CD4-positive, alpha-beta T cell treated with Interleukin-17A for 4 hours (primary cell): ENCODE measurements around the gene GFRA1.
"Not testable (repeated sequence)": the region's sequence is repeated elsewhere in the genome, so short reads cannot be mapped to it uniquely, and the experiment has no call there.

ENCODE experiments used
- DNase-seq: peaks from one replicate; pipeline ENCODE4 v3.0.0-alpha.2; 2020; ENCODE audit warnings: mixed read lengths

Gene GFRA1

DNA sequence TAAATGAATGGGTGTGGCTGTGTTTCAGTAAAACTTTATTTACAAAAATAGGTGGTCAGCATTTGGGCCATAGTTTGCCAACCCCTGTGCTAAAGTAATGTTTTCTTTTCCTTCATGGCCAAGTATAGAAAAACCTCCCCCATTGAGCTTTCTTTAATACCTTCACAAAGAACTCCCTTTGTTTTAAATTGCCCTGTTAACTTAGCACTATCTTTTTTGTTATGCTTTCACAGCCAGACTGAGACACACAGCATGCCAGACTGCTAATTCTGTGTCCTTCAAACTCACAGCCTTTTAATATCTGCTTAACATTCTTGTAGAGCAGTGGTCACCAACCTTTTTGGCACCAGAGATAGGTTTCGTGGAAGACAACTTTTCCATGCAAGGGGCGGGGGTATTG lies 78.0 kb downstream of the GFRA1 start:
- no peak for DNase-seq

DNA sequence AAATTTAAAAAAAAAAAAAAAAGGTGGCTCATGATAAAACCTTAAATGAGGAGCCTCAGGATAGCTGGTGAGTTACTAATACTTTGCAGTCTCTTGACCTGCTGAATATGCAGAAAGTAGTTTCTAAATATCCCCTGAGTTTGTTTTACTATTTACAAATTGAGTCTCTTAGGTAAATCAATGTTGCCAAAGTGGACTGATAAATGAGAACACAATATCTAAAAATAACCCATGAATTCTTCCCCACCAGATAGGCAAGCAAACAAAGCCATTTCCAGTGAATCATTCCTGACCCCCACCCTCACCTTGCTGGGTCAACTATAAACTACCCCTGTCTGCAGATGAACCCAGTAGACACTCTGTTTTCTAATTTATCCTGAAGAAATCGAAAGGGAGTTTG lies 78.9 kb downstream of the GFRA1 start:
- DNase-seq: no peak

DNA sequence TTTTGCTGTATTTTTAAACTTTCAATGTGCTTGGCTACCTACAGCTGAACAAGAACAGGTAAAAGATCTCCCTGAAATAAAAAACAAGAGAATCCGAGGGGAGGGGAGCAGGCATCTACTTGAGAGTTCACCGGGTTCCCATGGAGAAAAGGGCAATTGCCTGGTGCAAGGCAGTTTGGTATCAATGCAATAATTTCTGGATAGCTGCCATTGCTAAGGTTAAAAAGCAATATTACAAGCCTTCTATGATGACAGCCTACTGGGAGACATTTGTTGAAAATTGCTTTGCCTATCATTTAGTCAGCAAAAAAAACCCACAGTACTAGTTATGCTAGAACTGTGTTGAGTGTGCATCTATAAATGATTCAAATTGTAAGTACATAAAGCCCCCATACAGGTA lies 82.1 kb downstream of the GFRA1 start:
- DNase-seq: no peak

DNA sequence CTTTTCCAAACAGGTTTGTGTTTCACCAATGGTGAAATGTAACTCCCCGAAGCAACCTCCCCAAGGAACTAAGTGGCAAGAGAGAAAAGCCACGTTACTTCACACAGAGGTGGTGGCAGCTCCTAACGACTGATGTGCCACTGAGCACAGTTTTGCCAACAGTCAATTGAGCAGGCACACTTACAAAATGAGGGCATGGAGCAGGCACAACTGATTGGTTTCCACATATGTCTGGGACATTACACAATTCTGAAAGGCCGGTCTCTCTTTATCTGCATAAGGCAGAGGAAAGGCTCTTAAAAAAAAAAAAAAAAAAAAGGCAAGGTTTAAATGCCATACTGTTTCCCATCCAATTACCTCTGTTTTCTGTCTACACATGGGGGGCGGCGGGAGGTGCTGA lies 86.7 kb downstream of the GFRA1 start:
- DNase-seq: no peak

GRCh38 chr10:116185199-116185867 lies 87.7 kb downstream of the GFRA1 start:
- DNase-seq: no peak

GRCh38 chr10:116184512-116184794 lies 88.6 kb downstream of the GFRA1 start:
- DNase-seq: no peak

DNA sequence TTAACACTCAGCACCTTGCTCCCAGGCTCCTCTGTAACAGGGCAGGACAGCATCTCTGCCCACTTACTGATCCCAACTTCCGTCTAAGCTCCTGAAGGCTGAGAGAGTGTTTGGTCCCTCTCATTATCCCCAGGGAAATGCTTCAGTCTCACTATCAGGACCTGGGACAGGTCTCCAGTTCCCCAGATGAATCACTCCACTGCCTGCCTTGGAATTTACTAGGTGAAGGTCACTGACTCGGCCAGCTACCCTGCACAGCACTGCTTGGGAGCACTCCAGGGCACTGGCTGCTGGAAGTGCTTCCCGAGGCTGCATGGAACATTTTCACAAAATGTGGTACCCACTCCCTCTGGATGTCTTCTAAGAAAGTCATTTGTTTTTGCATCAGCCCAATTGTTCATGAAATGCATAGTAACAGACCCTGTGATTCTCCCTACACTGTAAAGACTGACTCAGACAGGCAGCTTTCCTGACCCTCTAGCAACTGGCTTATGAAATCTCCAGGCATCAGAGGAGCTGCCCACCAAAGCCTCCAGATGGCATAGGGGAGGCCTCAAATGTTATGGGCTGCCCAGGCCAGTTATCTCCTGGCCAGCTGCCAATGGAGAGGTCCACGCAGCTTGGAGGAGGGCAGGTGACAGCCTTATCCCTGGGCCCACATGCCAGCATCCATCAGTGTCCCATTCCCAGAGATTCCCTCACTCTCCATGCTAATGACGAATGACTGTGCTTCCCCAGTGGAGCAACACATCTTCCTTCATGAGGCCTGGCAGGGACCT lies 89.1 kb downstream of the GFRA1 start:
- DNase-seq: no peak

- no peak for DNase-seq
Observed at GRCh38 chr10:116182426-116182825, 90.6 kb downstream of the GFRA1 start.

- DNase-seq: no peak
Observed at GRCh38 chr10:116178086-116178605, 94.9 kb downstream of the GFRA1 start.

DNA sequence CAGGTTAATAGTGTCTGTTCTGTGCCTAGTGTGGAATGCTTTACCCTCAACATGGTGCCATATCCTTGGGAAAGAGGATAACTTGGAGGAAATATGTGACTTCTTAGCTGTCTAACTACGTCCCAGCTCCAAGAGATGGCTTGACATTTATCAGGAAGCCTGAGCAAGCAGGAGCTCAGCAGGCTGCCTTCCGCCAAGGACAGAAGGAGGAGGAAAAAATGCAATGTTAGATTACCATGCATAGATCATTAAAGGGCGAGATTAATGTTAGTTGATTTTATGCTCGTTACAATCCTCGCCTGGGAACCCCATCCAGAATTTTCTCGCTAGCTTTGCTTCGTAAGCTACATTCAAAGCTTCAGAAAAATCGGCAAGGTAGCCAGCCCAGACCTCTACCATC lies 97.8 kb downstream of the GFRA1 start:
- DNase-seq: no peak

- no peak for DNase-seq
Observed at GRCh38 chr10:116171505-116171904, 101.5 kb downstream of the GFRA1 start.

GRCh38 chr10:116170815-116171250 lies 102.2 kb downstream of the GFRA1 start:
- DNase-seq: no peak

DNA sequence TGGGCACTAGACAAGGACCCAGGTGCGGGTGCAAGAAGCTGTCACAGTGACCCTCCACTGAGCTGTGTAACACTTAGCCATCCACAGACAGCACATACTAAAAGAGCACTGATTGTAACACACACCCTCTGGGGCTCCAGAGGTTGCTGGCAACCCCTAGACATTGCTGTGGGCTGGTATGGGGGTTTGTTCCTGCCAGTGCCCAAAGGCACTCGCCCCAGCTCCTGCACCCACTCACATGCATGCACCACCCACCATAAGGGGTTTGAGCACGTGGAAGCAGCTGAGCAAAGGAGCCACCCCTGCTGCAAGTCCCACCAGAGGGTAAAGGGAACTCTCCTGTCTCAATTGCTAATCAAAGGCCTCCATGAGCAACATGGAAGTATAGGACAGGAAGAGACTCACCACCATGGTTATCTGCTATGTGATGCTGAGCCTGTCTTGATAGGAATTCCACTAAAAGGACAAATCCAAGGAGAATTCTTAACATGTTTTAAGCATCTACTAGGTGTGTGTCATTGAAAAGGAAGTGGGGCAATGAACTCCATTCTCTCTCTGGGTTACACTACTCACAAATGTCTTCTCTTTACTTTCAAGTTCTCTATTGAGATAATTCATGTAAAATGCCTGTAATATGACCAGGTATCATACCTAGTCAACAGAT lies 103.1 kb downstream of the GFRA1 start:
- no peak for DNase-seq

- no peak for DNase-seq
Observed at GRCh38 chr10:116168745-116169144, 104.3 kb downstream of the GFRA1 start.

- no peak for DNase-seq
Observed at GRCh38 chr10:116168329-116168728, 104.7 kb downstream of the GFRA1 start.

DNA sequence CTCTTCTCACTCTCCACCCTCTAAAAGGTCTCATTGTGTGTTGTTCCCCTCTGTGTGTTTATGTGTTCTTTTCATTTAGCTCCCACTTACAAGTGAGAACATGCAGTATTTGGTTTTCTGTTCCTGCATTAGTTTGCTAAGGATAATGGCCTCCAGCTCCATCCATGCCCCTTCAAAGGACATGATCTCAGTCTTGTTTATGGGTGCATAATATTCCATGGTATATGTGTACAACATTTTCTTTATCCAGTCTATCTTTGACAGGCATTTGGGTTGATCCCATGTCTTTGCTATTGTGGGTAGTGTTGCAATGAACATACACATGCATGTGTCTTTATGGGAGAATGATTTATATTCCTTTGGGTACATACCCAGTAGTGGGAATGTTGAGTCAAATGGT lies 107.1 kb downstream of the GFRA1 start:
- not testable (repeated sequence) for DNase-seq

- no peak for DNase-seq
Observed at GRCh38 chr10:116164291-116164690, 108.7 kb downstream of the GFRA1 start.

DNA sequence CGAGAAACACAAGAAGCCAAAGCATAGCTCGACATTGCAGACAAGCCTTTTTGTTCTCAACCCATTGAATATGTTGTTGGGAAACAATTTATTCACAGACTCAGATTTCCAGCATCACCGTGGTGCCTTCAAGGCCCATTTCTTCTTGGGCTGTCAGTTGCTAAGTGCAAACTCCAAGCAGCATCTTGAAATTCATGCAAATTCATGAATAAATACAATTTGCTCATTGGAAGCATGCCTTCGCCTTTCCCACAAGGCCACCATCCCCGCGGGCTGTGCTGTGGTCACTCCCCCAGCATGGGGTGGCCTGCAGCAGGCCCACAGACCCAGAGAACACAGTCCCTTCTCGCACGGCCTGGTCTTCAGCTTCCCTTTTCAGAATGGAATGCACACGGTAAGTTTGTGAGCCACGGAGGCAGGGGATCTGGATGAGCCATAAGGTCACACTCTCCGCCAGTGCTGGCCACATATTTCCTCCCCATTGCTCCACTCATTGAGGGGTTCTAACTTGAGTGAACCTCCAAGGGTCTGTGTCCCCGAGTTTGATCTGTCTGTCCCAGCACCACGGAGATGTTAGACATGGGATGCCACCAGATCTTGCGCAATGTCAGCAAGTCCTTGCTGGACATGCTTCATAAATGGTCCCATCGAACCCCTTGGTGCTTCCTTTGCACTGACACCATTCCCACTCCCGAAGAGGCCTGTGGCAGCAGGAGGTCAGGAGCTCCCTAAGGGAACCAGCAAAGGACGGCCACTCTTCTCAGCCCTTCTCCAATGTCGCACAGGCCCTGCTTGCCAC lies 109.5 kb downstream of the GFRA1 start:
- DNase-seq: no peak

- no peak for DNase-seq
Observed at GRCh38 chr10:116162851-116163250, 110.2 kb downstream of the GFRA1 start.

GRCh38 chr10:116160271-116160670 lies 112.7 kb downstream of the GFRA1 start:
- no peak for DNase-seq

DNA sequence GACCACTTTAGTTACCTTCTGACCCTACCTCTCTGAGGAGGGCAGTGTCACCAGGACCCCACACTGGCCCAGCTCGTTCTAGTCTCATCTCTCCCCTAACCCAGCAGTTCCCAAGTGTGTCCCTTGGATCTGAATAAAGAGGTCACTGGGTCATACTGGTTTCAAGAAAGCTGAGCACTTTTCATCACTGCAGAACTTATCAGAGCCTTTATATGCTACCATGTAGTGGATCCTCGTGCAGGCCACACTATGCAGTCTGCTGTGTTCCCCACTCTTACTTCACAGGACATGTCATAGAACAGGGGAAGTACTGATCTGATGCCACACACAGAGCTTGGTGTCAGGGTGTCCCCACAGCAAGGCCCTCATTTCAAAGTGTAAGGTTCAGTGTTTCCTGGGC lies 113.8 kb downstream of the GFRA1 start:
- DNase-seq: no peak

GRCh38 chr10:116158036-116158435 lies 115.0 kb downstream of the GFRA1 start:
- no peak for DNase-seq

DNA sequence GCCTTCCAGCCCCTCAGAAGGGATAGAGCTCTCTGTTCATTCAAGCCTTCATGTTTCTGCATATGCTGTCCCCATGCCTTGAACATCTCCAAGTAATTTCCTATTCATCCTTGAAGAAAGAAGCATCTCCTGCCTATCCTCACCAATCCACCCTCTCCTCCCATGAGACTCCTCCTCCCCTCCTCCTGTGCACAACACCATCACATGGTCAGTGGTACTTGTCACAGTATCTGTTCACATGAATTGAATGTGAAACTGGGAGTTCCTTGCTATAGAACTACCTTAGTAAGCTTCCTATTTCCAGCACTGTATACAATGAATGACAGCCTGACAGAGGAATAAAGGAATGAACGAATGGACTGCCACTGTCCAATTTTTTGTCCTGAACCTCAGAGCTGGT lies 115.5 kb downstream of the GFRA1 start:
- DNase-seq: no peak
